SK-N-SH (cell line): ENCODE results near the gene THUMPD3.

Source experiments
- POLR2AphosphoS5 ChIP-seq: IDR thresholded peaks from 2 replicates; pipeline ENCODE4 v1.6.1; 2012; ENCODE audit warnings: low read depth, low read length
- TAF1 ChIP-seq: IDR thresholded peaks from 2 replicates; pipeline ENCODE4 v1.6.1; 2012; ENCODE audit warnings: low read depth, mild to moderate bottlenecking, low read length, moderate library complexity, borderline replicate concordance
- YY1 ChIP-seq: IDR thresholded peaks from 2 replicates; pipeline ENCODE4 v1.4.0; 2012; ENCODE audit warnings: low read depth, mild to moderate bottlenecking

DNA sequence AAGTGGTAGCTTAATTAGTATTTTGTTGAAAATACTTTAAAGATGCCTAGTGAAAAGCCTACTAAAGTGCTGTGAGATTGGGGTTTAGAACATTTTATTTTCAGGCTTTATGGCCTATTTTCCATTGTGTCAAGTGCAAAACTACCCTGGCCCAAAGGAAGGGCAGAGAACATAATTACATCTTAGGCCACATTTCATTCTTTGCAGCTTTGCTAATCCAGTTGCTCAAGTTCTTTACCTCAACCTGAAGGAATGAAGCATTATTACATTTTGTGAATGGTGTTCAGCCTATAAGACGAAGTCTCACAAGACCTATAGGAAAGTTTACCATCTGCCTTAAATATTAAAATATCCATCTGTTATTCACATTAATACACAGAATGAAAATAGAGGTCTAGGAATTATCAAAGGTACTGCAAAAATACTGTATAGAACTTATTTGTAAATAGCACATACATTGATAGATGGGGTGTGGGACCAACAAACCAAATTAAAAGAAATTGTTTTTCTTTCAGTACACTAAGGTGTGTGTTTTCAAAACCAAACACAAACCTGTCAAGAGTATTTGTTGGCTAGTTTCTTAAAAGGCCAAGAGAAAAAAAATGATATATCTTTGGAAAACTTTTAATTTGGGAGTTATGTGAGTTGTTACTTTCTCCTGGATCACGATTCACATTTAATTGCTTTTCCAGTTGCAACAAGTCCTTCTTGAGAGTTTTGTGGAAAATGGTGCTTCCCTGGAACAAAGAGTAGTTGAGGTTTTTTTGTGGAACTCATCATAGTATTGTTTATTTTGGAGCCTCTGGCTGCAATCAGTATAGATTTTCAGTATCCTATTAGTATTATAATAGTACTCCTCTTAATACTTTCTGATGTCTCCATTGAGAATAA, 22.6 kb downstream of the THUMPD3 start:
- no peak for TF ChIP-seq TAF1
- no peak for TF ChIP-seq POLR2AphosphoS5
- no peak for TF ChIP-seq YY1
